Measurements from ENCODE around the gene VWA1. TPM values are rescaled to one million over a fixed set of nuclear protein-coding genes. Genes with fewer than 3 reads are reported as not detected.

Gene VWA1
- total RNA-seq, 1 donor from 2014 or later: 2.4 TPM

DNA sequence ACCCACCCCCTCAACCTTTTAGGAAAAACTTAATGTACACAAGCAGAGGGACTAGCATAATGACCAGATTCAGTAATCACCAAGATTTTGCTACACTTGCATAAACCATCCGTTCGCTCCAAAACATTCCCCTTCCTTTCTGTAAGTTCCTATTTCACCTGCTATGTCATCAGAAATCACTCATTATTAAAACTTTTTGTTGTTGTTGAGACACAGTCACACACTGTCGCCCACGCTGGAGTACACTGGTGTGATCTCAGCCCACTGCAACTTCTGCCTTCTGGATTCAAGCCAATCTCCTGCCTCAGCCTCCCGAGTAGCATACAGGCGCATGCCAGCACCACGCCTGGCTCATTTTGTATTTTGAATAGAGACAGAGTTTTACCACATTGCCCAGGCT lies 31.8 kb upstream of the VWA1 start:
- H3K36me3 Mint-ChIP-seq: peaks cover 29% of the 10 kb centered on the region
- Histone ChIP-seq H3K9me3 (ENCODE audit: low read depth) (no peaks in the 10 kb centered on the region), H3K79me2 (ENCODE audit: low read depth) (peaks cover 74% of the 10 kb centered on the region), H3K4me2 (no peak overlapping the region), H3K27ac (no peak overlapping the region), H2AFZ (replicated peaks) (no peak overlapping the region), H3F3A (ENCODE audit: low read depth) (peaks cover 60% of the 10 kb centered on the region), H3K4me3 (no peak overlapping the region), H3K27me3 (no peaks in the 10 kb centered on the region), H3K4me1 (peaks cover 21% of the 10 kb centered on the region), H3K36me3 (peaks cover 10% of the 10 kb centered on the region), H3K9ac (no peak overlapping the region), H4K20me1 (ENCODE audit: low read depth) (peaks cover 34% of the 10 kb centered on the region)
- H3K9me3 Mint-ChIP-seq: no peaks in the 10 kb centered on the region
- no peak for DNase-seq (ENCODE audit: low spot score)
- H3K27ac Mint-ChIP-seq: no peak overlapping the region
- H3K4me1 Mint-ChIP-seq: peaks cover 27% of the 10 kb centered on the region
- TF ChIP-seq EZH2phosphoT487 (IDR thresholded peaks at IDR 0.05): no peak
- TF ChIP-seq CTCF (IDR thresholded peaks at IDR 0.05): no peak
- no peak for TF ChIP-seq EZH2 (IDR thresholded peaks at IDR 0.05)
- H3K4me3 Mint-ChIP-seq: peak overlapping the region; percentile 42
- peaks cover 9% of the 10 kb centered on the region for H3K27me3 Mint-ChIP-seq (ENCODE audit: insufficient read depth, low read depth)

GRCh38 chr1:1406101-1406820 lies 29.2 kb upstream of the VWA1 start:
- H3F3A ChIP-seq (ENCODE audit: low read depth): peaks cover 73% of the 10 kb centered on the region
- Mint-ChIP-seq H3K27me3 (ENCODE audit: insufficient read depth, low read depth) (peaks cover 7% of the 10 kb centered on the region), H3K36me3 (peaks cover 29% of the 10 kb centered on the region), H3K4me3 (peak overlapping the region; percentile 95), H3K27ac (peak overlapping the region; percentile 78), H3K4me1 (peaks cover 26% of the 10 kb centered on the region), H3K9me3 (no peaks in the 10 kb centered on the region)
- DNase-seq (ENCODE audit: low spot score): no peak
- peak overlapping the region; percentile 85 for H3K4me2 ChIP-seq
- H3K27me3 ChIP-seq: no peaks in the 10 kb centered on the region
- H3K4me1 ChIP-seq: peaks cover 30% of the 10 kb centered on the region
- H3K9ac ChIP-seq: peak overlapping the region; percentile 96
- no peak for TF ChIP-seq CTCF (IDR thresholded peaks at IDR 0.05)
- H3K9me3 ChIP-seq (ENCODE audit: low read depth): no peaks in the 10 kb centered on the region
- peaks cover 72% of the 10 kb centered on the region for H3K79me2 ChIP-seq (ENCODE audit: low read depth)
- H3K27ac ChIP-seq: no peak overlapping the region
- peaks cover 10% of the 10 kb centered on the region for H3K36me3 ChIP-seq
- H3K4me3 ChIP-seq: peak overlapping the region; percentile 96
- H4K20me1 ChIP-seq (ENCODE audit: low read depth): peaks cover 44% of the 10 kb centered on the region
- no peak overlapping the region for H2AFZ ChIP-seq (replicated peaks)

GRCh38 chr1:1406821-1407635 lies 28.5 kb upstream of the VWA1 start, which contains the start of gene MRPL20:
MRPL20 (minus strand) TSS chr1:1407293; CDS start chr1:1407217, 76 bp downstream.
- H3K27ac ChIP-seq: peak within 1 kb of the TSS; percentile 68

More at GRCh38 chr1:1406821-1407635, 28.5 kb upstream of the VWA1 start, which contains the start of gene MRPL20:
- H3K9me3 Mint-ChIP-seq: peaks cover 3% of the 10 kb centered on the region
- peak within 1 kb of the TSS; percentile 96 for H3K4me3 ChIP-seq
- peak within 1 kb of the TSS; percentile 78 for H3K27ac Mint-ChIP-seq
- H3K79me2 ChIP-seq (ENCODE audit: low read depth): peaks cover 66% of the 10 kb centered on the region
- peaks cover 7% of the 10 kb centered on the region for H3K27me3 Mint-ChIP-seq (ENCODE audit: insufficient read depth, low read depth)
- peaks cover 44% of the 10 kb centered on the region for H4K20me1 ChIP-seq (ENCODE audit: low read depth)
- H3K36me3 Mint-ChIP-seq: peaks cover 26% of the 10 kb centered on the region
- TF ChIP-seq CTCF (IDR thresholded peaks at IDR 0.05) (no peak), EZH2 (IDR thresholded peaks at IDR 0.05) (no peak), EZH2phosphoT487 (IDR thresholded peaks at IDR 0.05) (no peak)
- peak within 1 kb of the TSS; percentile 95 for H3K4me3 Mint-ChIP-seq
- peaks cover 10% of the 10 kb centered on the region for H3K36me3 ChIP-seq
- peaks cover 66% of the 10 kb centered on the region for H3F3A ChIP-seq (ENCODE audit: low read depth)
- H3K4me2 ChIP-seq: peak within 1 kb of the TSS; percentile 85
- no peaks in the 10 kb centered on the region for H3K9me3 ChIP-seq (ENCODE audit: low read depth)
- H3K4me1 ChIP-seq: peaks cover 30% of the 10 kb centered on the region
- H3K27me3 ChIP-seq: no peaks in the 10 kb centered on the region
- peaks cover 25% of the 10 kb centered on the region for H3K4me1 Mint-ChIP-seq
- peak within 1 kb of the TSS; percentile 96 for H3K9ac ChIP-seq
- DNase-seq (ENCODE audit: low spot score): peak; percentile 95
- peak within 1 kb of the TSS; percentile 86 for H2AFZ ChIP-seq (replicated peaks)
